GM13977 (cell line): ENCODE data around the gene PTPN22.

Source experiments
- DNase-seq: peaks from one replicate; pipeline ENCODE4 v3.0.0; 2012; ENCODE audit warnings: low spot score
- CTCF ChIP-seq: IDR thresholded peaks from 2 replicates; pipeline ENCODE4 v1.5.1; 2012; ENCODE audit warnings: mild to moderate bottlenecking, control low read depth; ENCODE audit not compliant: insufficient read depth; ENCODE audit errors: extremely low read depth, missing control alignments
- in situ Hi-C: fragments of 300-500 bp; cut with MboI; formaldehyde crosslinking; loops from one replicate; pipeline ENCODE4 v1.12.0; 2022; ENCODE audit warnings: low sequenced_read_pairs, low pct_unique_long_range_greater_than_20kb, mixed read lengths, inconsistent platforms; ENCODE audit not compliant: unreplicated experiment

The PTPN22 gene

GRCh38 chr1:113770031-113770430 is 101.5 kb downstream of the PTPN22 start:
- DNase-seq = no peak
- TF ChIP-seq CTCF = no peak
- in situ Hi-C loops = no loop called here

GRCh38 chr1:113769601-113769970 is 101.9 kb downstream of the PTPN22 start:
- in situ Hi-C loops = no loop called here
- TF ChIP-seq CTCF = no peak
- no peak for DNase-seq

GRCh38 chr1:113768916-113769600 is 102.5 kb downstream of the PTPN22 start:
- no peak for TF ChIP-seq CTCF

GRCh38 chr1:113765306-113766230 is 105.9 kb downstream of the PTPN22 start:
- no peak for DNase-seq
- in situ Hi-C loops = no loop called here
- TF ChIP-seq CTCF = no peak

More at GRCh38 chr1:113768916-113769600, 102.5 kb downstream of the PTPN22 start:
- no peak for DNase-seq
- in situ Hi-C loops = no loop called here
